NCI-H2227 (cell line): ENCODE measurements around the gene MNT.

ENCODE experiments used
- DNase-seq: peaks from one replicate; lab custom pipeline; 2025; ENCODE audit not compliant: unreplicated experiment; lab: John Stamatoyannopoulos, UW

MNT gene

DNA sequence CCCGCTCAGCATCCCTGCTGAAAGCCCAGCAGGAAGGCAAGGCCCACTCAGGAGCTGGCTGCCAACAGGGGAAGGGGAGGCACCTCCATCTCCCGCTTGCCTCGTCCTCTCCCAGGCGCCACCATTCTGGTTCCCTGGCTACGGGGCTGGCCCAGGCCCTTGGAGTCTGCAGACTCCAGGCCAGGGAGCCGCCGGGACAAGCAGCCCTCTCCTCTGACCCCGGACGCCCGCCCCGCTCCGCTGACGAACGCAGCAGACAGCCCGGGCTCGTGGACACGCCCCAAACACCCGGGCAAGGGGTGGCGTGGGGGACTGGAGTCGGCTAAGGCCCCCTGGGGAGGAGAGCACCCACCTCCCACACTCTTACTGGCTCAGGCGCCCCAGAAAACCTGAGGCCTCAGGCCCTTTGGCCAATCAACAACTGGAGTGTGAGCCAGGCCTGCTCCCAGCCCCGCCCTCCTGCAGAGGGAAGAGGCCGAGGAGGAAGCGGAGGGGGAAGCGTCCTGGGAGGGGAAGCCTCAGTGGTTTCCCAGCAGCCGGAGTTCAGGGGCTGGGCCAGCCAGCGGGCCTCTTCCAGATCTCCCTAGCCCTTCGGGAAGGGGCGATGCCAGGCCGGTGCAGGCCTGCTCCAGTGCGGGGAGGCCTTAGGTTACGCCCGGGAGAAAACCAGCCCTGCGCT is 4.2 kb downstream of the MNT start:
- peak; percentile 72 for DNase-seq

DNA sequence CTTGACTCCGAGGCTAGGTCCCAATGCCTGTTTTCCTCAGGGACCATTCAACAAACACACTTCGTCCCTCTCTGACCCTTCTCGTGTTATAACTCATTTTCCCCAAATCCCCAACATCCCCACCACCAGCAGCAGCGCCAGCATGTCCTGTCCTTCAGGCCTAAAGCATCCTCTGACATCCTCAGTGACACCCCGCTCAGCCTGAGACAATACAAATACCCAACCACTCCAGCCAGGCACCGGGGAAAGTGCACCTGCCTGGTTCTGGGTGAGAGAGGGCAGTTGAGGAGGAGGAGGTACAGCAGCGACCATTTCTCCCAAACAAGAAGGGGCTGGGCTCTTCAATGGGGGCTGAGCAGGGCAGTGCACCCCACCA is 4.7 kb downstream of the MNT start:
- DNase-seq: no peak

DNA sequence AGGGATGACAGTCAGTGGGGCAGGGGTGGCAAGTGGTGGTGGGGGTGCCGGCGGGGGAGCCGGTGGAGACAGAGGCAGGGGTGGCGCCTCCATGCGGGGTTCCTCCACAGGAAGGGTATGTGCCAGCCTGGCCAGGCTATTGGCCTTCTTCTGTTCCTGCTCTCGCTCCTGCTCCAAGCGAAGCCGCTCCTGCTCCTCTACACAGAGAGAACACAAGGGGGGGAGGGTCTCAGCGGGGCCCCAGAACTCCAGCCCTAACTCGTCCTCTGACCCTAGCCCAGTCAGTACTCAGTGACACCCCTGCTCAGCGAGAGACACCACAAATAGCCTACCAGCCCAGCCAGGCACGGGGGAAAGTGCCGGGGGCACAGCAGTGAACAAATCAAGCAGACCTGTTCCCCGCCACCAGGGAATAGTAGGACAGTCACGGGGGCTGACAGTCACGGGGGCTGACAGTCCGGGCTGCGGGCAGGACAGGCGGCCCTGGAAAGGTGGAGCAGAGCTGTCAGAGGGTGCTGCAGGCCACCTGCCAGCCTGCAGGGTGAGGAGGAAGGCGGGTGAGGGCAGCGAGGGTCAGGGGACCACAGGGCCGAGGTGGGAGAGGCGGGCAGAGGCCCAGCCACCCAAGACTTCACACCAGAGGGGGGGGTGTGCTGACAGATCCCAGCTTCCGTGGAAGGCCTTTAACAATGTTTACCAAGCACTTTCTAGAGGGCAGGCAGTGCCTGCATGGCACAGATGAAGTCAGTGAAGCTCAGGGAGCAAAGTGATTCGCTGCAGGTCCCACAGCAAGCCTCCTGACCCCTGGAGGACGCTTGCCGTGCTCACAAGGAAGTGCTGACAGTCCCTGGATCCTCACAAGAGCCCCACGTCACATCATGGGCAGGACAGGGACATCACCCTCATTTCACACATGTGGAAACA is 5.3 kb downstream of the MNT start:
- DNase-seq: no peak

DNA sequence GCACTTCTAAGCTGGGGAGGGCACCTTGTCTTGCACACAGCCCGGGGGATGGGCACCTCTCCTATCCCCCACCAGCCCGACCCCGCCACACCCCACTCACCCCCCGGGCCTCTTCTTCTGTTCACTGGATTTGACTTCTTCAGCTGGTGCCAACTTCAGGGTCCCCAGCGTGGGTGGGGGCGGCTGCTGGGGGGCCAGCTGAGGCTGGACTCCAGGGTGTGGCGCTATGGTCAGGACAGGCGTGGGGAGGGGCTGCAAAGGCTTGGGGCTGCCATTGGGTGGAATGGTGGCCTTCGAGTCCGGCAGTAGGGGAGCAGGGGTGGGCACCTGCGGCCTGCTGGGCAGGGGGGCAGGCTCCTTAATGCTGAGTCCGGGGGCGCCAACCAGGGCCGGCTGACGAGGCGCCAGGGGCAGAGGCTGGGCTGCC is 6.1 kb downstream of the MNT start:
- no peak for DNase-seq

DNA sequence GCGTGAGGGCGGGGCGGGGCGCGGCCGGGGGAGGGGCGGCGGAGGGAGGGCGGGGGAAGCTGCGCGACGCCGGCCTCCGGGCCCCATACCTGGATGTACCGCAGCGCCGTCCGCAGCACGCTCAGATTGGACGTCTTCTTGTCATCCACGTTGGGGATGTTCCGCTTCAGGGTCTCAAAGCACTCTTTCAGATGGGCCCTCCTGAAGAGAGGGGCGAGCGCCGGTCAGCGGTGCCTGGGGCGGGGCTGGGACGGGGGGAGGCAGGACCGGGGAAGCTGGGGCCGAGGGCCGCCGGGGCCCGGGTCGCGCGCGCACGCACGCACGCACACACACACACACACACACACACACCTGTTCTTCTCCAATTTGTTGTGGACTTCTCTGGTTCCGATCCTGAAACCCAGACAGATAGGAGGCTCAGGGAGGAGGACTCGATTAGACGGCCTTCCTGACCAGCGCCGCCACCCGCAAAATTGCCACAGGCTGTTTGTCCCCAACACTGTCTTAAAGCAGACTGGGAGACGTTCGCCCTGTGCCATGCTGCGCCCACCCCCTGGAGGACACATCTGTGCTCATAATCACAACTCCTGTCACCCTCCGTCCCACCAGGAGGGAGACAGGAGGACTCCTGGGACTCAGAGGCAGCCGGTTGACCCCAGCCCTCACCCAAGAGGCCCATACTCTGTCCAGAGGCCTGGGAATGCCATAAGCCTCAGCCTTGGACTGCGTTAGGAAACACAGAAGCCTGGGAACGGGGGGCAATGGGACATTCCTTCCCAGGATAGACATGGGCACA is 6.7 kb downstream of the MNT start:
- DNase-seq: no peak

DNA sequence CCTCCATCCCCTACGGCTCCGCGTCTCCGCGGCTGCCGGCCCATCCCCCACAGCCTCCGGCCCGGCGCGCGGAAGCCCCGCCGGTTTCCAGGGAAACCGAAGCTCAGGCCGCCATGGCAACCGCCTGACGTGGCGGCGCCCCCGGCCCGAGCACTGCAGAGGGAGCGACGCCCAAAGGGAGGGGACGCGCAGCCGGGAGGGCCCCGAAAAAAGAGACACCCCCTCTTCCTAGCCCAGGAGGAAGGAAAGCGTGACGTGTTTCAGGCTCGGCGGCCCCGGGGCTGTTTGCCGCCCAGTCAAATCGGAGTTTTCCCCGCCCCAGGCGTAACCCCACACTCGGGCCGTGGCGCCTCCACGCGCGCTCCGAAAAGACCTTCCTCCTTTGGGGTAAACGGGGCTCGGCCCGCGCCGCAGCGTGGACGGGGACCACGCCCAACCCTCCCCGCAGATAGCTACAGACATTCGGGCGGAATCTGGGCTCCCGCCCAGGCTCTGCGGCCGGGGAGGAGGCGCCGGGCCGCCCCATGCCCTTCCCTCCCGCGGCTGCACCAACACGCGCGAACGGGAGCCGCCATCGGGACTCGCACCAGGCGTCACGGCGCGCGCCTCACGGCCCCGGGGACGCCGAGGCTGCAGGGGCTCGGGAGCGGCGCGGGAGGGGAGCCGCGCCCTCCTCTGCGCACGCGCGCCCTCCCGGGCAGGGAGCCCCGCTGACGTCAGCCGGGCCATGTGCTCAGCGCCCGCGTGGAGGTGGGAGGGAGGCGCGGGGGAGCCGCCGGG is 7.5 kb downstream of the MNT start:
- DNase-seq: peak; percentile 92

DNA sequence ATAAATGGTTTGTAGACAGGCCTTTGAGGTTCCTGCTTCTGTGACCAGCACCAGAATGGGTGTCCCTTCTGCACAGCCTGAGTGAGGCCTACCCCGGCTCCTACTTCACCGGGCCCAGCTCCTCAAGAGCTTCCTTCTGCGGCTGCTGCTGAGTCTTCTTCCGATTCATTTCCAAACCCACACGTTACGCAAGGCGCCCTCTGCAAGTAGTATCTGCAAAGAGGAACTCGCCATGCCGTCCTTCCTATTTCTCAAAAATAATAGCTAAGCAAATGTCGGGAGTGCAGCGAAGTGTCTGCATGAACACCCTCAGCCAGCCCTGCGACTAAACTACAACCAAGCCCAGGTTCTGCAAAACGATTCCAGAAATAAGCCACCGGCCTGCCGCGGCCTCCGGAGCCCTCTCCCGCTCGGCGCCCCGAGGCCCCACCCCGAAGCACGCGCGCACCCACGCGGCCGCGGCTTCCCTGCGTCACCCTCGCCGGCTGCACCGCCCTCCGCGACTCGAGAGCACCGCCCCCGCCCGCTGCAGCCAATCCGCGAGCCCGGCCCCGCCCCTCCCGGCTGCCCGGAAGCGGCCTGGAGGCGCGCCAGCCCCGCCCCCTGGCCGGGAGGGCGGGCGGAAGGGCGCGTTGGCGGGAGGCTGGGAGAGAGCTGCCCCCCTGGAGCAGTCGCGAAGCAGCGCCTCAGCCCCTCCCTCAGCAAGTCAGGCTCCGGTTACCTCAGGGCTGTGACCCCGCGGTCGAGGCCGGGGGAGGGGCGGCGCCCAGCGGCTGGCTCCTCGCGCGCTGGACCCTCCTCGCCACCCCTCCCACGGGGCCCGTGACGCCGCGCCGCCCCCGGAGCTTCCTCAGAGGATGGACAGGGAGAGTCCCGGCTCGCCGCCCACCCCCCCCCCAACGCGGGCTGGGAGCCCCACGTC is 8.3 kb downstream of the MNT start:
- DNase-seq: peak; percentile 94

DNA sequence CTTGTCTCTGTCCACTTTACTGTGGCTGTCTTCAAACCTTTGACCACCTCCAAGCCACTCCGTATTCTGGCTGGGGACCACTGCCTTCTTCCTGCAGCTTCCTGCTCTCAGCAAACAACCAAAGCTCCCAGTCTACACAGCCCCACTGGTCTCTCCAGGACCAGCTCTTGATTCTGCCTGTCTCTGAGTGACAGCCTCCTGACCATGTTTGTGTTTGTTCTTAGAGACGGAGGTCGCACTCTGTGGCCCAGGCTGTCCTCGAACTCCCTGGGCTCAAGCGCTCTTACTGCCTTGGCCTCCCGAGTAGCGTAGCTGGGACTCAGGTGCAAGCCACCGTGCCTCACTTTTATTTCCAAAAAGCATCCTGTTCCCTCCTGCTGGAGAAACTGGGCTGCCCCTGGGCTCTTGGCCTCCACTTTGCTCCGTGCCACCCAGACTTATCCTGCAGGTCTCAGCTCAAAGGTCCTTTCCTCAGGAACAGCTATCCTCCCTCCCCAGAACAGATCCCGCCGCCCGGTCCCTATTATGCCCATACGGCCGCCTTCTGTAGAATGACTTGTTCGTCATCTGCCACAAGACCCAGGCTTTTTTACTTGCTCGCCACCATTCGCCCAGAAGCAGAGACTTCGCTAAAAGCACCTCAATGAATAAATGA is 9.1 kb downstream of the MNT start:
- DNase-seq: no peak

DNA sequence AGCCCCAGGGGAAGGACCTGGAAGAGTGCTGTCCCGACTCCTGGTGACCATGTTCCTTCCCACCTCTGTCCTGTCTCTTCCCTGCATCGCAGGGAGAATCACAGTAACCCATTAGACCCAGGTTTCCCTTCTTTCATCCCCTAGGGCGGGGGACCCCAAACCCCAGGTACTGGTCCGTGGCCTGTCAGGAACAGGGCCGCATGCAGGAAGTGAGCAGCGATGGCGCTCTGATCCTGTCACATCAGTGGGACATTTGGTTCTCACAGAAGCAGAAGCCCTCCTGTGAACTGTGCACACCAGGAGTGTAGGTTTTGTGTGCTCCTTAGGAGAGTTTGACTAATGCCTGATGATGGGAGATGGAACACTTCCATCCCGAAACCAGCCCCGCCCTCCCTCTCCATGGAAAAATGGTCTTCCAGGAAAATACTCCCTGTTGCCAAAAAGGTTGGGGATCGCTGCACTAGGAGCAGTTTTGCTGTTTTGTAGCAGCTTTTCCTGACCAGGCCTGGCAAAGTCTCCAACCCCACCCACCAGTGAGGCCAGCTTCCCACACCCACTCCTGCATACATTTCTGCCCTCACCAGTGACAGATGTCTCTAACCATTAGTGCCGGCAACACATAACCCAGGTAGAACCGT is 10.5 kb downstream of the MNT start:
- DNase-seq: no peak

DNA sequence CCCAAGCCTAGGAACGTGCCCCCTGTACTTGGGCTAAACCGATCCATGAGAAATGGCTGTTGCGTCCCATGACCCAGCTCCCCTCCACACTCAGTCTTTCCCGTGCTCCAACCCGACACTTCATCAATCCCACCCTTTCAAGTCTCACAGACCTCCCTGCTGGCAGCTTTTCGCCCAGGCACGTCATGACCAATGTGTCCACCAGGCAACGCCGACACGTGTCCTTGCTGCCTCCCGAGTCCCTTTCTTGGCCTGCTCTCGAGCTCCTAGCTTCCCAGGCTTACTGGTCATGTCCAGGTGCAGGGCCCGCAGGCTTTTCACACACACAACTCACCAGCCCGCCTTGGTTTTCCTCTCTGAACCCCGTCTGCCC is 12.2 kb downstream of the MNT start:
- DNase-seq: peak; percentile 43

DNA sequence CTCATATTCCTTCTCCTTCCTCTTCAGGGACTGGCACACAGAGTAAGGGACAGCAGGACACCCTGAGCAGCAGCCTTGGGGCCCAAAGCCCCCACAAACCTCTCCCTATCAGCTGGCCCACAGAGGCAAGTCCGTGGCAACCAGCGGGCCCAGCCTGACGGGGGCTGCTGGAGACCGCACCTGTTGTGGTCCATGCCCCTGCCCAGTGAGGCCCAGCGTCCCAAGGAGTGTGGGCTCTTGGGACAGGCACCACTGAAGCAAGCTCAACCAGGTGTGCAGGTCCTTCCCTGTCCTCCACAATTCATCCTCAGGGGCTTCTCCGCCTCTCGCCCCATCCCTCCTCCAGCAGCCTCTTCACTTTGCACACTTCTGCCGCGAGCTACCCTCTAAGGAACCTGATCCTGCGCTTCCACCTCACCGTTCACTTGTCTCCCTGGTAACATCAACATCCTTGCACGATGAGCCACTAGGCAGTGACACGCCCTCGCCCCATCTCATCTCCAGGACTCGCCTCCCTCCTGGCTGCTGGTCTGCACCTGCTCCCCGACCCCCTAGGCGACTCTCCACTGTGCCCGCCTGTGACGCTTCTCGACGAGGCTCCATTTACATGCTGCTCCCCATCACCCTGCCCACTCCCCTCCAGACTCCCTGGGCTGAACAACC is 12.7 kb downstream of the MNT start:
- DNase-seq: peak; percentile 68

DNA sequence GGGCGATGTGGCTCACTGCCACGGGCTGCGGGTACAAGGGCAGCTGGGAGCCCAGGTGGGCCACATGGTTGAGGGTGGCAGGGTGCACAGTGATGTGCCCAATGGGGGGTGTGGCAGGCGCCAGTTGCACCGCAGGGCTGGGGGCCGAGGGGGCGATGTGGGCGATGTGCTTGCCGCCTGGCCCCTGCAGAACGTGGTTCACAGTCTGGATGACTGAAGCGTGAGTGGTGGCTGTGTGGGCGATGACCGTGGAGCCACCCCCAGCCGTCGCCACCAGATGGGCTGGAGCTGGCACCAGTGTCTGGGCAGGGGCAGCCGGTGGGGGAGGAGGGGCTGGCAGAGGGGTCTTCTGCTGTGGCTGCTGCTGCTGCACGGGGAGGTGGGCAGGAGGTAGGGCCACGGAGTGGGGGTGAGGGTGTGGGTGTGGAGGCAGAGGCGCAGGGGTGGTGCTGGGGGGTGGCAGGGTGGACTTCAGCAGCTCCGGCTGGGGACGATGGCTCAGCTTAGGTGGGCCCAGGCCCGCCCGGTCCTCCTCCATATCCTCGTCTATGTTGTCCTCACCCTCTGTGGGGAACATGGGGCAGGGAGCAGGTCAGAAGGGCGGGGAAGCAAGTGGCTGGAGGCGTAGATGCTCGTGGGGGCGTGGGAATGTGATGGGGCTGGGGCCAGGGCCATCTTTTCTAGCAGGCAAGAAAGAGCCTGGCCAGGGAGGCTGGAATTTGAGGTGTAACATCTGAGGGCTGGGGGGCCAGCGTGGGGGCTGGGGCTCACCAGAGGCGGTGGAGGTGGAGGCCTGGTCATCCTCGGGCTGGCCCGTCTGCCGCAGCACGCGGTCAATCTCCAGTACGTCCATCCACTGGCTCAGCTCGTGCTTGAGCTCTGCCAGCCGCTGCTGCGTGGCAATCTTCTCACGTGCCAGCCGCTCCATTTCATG is 13.5 kb downstream of the MNT start:
- DNase-seq: no peak

DNA sequence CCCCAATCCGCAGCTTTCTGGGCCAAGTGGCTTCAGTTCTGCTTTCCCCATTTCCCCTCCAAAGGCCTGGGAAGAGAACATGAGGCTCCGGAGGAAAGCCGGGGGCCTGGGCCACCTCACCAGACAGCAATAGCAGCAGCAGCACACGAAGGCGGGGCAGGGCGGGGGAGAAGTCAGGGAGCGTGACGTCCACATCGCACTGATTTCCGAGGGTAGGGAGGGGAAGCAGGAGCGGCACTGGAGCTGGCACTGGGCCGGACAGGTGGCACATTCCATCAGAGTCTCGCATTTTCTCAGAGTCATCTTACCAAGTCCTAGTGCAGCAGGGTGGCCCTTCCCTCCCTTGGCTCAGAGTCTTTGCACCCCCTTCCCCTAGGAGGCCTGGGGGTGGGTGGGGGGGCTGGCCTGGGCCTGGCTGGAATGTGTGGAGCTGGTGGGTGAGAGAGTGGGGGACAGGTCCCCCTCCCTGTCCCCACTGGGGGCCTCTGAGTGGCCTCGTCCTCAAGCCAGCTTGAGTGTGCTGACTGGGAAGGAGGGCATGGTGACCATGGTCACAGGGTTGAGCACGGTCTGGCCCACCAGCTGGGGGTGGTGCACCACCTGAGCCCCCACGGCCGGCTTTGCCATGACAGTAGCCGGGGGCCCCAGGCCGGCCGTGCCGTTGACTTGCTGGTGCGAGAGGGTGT is 14.3 kb downstream of the MNT start:
- no peak for DNase-seq

DNA sequence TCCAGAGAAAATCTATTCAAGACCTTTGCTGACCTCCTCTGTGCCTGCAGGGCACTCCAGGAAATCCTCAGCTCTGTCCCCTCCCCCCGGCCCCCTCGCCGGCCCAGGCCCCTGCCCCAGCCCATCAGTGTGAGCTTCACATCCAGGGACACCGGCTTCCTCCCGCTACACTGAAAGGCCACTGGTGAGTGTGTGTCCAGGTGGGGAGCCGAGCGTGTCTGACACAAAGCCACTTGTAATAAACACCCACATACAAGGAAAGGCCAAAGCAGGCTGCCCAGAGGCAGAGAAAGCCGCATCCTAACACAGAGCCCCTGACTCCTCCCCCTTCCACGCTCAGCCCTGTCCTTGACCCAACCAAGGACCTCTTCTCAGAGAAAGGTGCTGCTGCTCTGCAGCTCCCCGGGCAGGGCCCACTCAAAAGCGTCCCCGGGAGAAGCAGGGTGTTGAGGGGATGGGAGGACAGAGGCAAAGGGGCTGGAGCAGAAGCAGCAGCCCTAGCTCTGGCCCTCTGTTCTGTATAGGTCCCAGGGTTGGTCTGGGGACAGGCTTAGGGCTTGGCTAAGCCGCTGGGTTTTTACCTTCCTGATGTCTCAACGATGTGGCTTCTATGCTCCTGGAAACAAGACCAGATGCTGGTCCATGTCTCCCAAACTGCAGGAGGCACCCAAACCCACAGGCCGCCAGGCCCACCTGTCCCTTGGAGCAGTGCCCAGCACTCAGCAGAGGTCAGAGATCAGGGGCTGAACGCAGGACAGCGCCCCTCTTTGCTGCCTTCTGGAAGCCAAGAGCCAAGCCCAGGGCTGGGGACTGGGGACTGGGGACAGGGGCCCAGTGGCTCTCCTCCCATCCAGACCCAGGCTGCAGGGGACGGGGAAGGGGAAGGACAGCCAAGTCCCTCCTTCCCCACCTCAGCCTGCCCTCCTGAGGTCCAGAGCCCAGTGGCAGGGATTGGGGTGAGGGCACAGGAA is 15.3 kb downstream of the MNT start:
- DNase-seq: no peak

DNA sequence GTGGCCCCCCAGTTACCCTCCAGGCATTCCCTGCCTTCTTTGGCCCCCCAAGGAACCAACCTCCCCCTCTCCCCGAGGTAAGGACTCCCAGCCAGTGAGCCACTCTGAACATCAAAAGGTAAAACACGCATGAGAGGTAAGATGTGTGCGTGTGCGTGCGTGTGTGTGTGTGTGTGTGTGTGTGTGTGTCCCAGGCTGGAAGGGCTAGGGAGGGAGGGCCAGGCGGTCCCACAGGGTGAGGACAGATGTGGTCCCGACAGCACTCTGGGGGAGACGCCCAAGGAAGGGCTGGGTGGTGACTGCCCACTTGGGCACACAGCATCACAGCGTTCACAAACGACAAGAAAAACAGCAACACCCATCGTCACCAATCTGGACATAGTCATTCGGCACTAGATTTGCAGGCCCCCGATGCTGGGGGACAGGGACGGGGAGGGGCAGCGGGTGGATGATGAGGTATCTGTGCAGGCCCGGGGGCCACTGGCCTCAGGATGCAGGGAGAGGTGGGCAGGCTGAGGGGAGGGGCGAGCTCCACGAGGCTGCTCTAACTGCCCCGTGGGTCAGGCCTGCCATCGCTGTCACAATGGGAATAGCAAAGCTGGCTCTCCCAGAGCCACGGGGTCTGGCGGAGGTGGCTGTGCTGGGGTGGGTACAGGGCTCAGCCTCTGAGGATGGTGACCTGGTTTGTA is 16.3 kb downstream of the MNT start:
- no peak for DNase-seq
